ENCODE data around the gene CFAP100. TPM values are rescaled to one million over a fixed set of nuclear protein-coding genes. Genes with fewer than 3 reads are reported as not detected.

The CFAP100 gene
- total RNA-seq, 4 donors from 2014 or later: not detected

DNA sequence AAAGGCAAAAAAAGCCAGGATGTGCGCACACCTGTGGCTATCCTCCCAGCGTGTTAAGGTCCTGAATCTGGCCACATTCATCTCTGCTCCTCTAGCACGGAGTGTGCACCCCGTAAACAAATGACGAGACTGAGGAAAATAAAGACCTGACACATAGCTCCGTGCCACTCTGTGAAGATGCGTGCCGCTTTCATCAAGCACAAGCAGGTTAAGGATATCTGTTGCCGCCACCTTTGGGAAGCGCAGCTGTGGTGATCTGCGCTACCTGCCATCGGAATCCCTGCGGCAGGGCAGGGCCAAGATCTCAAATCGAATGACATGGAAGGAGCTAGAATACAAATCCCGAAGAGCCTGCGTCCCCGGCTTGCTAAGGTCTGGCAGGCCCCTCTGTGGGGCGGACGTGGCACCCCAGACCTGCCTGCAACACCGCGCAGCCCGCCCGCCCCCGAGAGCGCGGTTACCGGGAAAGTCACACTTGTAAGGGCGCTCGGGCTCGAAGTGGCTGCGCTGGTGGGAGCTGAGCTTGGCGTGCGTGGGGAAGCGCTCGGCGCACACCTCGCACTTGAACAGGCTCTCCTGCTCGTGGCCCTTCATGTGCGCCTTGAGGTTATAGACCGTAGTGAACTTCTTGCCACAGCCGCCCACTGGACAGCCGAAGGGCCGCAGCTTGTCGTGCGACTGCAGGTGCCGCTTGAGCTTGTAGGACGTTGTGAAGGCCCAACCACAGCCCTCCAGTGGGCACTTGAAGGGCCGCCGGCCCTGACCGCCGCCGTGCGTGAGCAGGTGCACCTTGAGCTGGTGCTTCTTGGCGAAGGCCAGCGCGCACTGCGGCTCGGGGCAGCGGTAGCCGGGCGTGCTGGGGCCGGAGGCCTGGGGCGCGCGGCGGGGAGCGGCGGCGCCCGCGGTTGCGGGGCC is 80.0 kb downstream of the CFAP100 start:
- intact Hi-C loops (cut with DNase I): loop anchor here (10.0 kb wide), 1 partner anchor 210 kb away; no protein-coding TSS in a partner anchor
- DNase-seq: peak; percentile 78 to 82

DNA sequence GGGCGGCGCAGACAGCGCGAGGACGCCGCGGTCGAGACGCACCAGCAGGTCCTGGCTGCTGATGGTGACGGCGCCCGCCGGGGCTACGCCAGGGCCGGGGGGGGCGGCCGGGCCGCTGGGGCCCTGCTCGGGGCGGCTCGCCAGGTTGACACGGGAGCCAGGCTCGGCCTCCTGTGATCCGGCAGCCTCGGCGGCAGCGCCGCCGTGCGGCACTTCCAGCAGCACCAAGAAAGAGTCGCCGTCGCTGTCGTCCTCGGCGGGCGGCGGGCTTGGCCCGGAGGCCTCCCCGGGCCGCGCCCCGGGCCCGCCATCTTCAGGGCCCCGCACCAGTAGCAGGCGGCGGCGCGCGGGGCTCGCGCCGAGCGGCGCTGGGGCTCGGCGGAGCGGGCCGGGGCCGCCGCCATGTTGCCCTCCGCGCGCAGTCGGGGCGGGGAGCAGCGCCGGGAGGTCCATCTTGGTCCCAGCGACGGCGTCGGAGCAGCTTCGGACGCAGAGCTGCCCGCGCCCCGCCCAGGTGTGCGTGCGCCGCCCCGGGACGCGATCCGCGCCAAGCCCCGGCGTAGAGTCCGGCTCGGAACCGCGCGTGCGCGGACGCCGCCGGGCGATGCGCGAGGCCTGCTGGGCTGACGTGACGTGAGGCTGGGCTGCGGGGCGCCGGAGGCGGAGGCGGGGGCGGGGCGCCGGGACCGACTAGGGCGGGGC is 80.9 kb downstream of the CFAP100 start, which contains the start of gene ZXDC:
Gene ZXDC (minus strand): TSS at position 479 of the 702 bp plus-strand sequence. CDS start 26 bp downstream, at position 453.
- Histone ChIP-seq H3K27ac (peak within 1 kb of the TSS; percentile 56 to 90 (median 85)), H3K36me3 (peaks cover 9 to 10% of the 10 kb centered on the region in 2 donors), H3K4me1 (peaks cover 31 to 34% of the 10 kb centered on the region in 2 donors), H3K4me3 (replicated peaks in 1 of 3) (peak within 1 kb of the TSS; percentile 37 to 61 (median 60)), H3K9me3 (no peaks in the 10 kb centered on the region), H3K27me3 (no peaks in the 10 kb centered on the region)
- intact Hi-C loops (cut with DNase I): loop anchor here (10.0 kb wide), 1 partner anchor 211 kb away; no protein-coding TSS in a partner anchor
- 0% methylated on average over 9 of the region's 112 CpGs; no CpG with 5 or more reads in 1 of the 2 donors for WGBS, 2 donors
- peak; percentile 87 to 93 for TF ChIP-seq POLR2A (IDR thresholded peaks at IDR 0.05)
- TF ChIP-seq, protein P1, sequence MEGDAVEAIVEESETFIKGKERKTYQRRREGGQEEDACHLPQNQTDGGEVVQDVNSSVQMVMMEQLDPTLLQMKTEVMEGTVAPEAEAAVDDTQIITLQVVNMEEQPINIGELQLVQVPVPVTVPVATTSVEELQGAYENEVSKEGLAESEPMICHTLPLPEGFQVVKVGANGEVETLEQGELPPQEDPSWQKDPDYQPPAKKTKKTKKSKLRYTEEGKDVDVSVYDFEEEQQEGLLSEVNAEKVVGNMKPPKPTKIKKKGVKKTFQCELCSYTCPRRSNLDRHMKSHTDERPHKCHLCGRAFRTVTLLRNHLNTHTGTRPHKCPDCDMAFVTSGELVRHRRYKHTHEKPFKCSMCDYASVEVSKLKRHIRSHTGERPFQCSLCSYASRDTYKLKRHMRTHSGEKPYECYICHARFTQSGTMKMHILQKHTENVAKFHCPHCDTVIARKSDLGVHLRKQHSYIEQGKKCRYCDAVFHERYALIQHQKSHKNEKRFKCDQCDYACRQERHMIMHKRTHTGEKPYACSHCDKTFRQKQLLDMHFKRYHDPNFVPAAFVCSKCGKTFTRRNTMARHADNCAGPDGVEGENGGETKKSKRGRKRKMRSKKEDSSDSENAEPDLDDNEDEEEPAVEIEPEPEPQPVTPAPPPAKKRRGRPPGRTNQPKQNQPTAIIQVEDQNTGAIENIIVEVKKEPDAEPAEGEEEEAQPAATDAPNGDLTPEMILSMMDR (IDR thresholded peaks at IDR 0.05): peak in 3 of 6 experiments; percentile 32 to 51 (median 50)
- DNase-seq: peak; percentile 96

More for the DNA sequence above, 80.0 kb downstream of the CFAP100 start:
- peak overlapping the region in 2 of 3 donors; percentile 57 to 60 for H3K4me3 ChIP-seq (replicated peaks in 1 of 3)
- H3K27ac ChIP-seq: peak overlapping the region; percentile 38 to 90 (median 85)
- H3K36me3 ChIP-seq: peaks cover 17 to 18% of the 10 kb centered on the region in 2 donors
- H3K27me3 ChIP-seq: no peaks in the 10 kb centered on the region
- TF ChIP-seq, protein P1 (IDR thresholded peaks at IDR 0.05): peak in 2 of 6 experiments; percentile 15 to 17
- peak in 1 of 2 donors; percentile 1 for TF ChIP-seq POLR2A (IDR thresholded peaks at IDR 0.05)
- WGBS, 2 donors: 19 to 37% methylated on average over 14 to 26 of the region's 72 CpGs
- peaks cover 31 to 34% of the 10 kb centered on the region in 2 donors for H3K4me1 ChIP-seq
- H3K9me3 ChIP-seq: no peaks in the 10 kb centered on the region

DNA sequence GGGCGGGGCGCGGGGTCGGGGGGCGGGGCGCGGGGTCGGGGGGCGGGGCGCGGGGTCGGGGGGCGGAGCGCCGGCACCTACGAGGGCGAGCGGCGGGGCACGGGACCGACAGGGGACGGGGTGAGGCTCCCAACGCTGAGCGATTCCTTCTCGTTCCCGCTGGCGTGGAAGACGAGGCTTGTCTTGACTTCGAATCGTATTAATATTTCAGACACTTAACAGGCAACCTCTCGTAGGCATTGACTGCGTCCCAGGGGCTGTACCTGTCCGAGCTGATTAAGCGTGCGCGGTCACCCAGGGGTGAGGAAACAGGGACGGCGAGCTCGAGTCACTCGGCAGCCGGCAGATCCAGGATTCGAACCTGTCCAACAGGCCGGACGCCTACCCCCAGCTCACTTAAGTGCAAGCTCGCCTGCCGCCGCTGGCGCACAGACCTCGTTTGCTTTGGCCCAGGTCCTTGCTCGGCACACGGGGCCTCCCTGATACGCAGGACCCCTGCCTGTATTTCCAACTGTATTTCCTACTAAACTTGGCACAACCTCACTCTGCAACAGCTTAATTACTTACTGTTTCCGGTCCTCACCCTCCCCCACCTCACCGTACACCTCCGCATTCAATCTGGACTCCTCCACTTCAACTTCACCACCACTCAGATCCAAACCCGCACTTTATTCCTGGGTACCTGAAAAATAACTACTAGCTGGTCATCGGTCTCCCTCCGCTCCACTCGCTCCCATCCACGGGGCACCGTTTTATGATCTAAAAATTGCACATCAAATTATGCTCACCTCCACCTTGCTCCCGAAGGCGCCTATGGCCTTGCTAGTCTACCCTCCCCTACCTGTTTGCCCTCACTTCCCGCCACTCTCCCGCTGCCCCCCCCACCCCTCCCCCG is 81.7 kb downstream of the CFAP100 start:
- H3K9me3 ChIP-seq: no peaks in the 10 kb centered on the region
- TF ChIP-seq POLR2A (IDR thresholded peaks at IDR 0.05): no peak
- TF ChIP-seq, protein P1 (IDR thresholded peaks at IDR 0.05): no peak
- H3K27me3 ChIP-seq: no peaks in the 10 kb centered on the region
- peaks cover under 1 to 2% of the 10 kb centered on the region in 2 donors for H3K36me3 ChIP-seq
- DNase-seq: peak in 1 of 2 donors; percentile 68
- intact Hi-C loops (cut with DNase I): loop anchor here (10.0 kb wide), 1 partner anchor 212 kb away; no protein-coding TSS in a partner anchor
- 18 to 23% methylated on average over 20 to 36 of the region's 66 CpGs for WGBS, 2 donors
- H3K4me3 ChIP-seq (replicated peaks in 1 of 3): peak overlapping the region; percentile 8 to 61 (median 37)
- H3K4me1 ChIP-seq: peaks cover 31 to 34% of the 10 kb centered on the region in 2 donors
- H3K27ac ChIP-seq: peak overlapping the region; percentile 20 to 86 (median 74)

DNA sequence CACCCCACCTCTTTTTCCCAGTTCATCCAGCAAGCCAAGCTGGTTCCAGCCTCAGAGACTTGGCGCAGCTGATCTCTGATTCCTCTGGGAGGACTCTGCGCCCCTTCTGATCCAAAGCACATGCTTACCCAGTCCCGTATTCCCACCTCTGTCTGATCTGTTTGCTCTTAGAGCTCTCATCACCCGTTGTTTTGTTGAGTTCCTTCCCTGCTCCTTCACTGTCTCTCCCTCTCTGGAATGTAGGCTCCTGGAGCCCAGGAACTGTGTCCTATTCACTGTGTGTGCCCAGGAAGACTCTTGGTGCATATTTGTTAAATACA is 82.3 kb downstream of the CFAP100 start:
- 50 to 53% methylated on average over 4 of the region's 4 CpGs for WGBS, 2 donors
- no peak for DNase-seq
- intact Hi-C loops (cut with DNase I): loop anchor here (10.0 kb wide), 1 partner anchor 212 kb away; no protein-coding TSS in a partner anchor

More for the DNA sequence above, 82.3 kb downstream of the CFAP100 start:
- H3K4me3 ChIP-seq (replicated peaks in 1 of 3): no peak overlapping the region
- H3K36me3 ChIP-seq: no peaks in the 10 kb centered on the region
- H3K27me3 ChIP-seq: no peaks in the 10 kb centered on the region
- no peak for TF ChIP-seq POLR2A (IDR thresholded peaks at IDR 0.05)
- TF ChIP-seq, protein P1 (IDR thresholded peaks at IDR 0.05): no peak
- H3K9me3 ChIP-seq: no peaks in the 10 kb centered on the region
- H3K4me1 ChIP-seq: peaks cover 26 to 29% of the 10 kb centered on the region in 2 donors
- no peak overlapping the region for H3K27ac ChIP-seq

All from thyroid gland (tissue), 4 donors.